OCI-LY7 (cell line): ENCODE data around the gene CYP11A1.

ENCODE experiments used
- EZH2phosphoT487 ChIP-seq: fragments of 200-600 bp; sonication (generic); IDR thresholded peaks from 2 replicates; pipeline ENCODE4 v1.6.1; 2018; ENCODE audit warnings: low read depth, borderline replicate concordance, mild to moderate bottlenecking, mixed run types, antibody characterized with exemption, low read length, moderate library complexity, mixed read lengths
- TF ChIP-seq, protein P1 (sequence below): fragments of 200-600 bp; sonication (generic); conservative IDR thresholded peaks from 2 replicates; pipeline ENCODE4 v1.5.1; 2014; ENCODE audit warnings: mild to moderate bottlenecking, antibody characterized with exemption, low read length, moderate library complexity, mixed read lengths

GRCh38 chr15:74408815-74409214 lies 41.4 kb upstream of the CYP11A1 start:
- TF ChIP-seq, protein P1, sequence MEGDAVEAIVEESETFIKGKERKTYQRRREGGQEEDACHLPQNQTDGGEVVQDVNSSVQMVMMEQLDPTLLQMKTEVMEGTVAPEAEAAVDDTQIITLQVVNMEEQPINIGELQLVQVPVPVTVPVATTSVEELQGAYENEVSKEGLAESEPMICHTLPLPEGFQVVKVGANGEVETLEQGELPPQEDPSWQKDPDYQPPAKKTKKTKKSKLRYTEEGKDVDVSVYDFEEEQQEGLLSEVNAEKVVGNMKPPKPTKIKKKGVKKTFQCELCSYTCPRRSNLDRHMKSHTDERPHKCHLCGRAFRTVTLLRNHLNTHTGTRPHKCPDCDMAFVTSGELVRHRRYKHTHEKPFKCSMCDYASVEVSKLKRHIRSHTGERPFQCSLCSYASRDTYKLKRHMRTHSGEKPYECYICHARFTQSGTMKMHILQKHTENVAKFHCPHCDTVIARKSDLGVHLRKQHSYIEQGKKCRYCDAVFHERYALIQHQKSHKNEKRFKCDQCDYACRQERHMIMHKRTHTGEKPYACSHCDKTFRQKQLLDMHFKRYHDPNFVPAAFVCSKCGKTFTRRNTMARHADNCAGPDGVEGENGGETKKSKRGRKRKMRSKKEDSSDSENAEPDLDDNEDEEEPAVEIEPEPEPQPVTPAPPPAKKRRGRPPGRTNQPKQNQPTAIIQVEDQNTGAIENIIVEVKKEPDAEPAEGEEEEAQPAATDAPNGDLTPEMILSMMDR = no peak
- TF ChIP-seq EZH2phosphoT487 = no peak
